Endothelial cell of umbilical vein (primary cell): ENCODE results near the gene PRICKLE4. TPM values are rescaled to one million over a fixed set of nuclear protein-coding genes. Genes with fewer than 3 reads are reported as not detected.

ENCODE experiments used
- BruUV-seq: library from RNA; stranded (reverse); fragments of 400-500 nt; replicated peaks from 2 replicates; lab custom pipeline; 2021; lab: Mats Ljungman, UMichigan
- CTCF ChIA-PET: fragments of 300-600, 350-600 bp; sonication (Branson Sonifier 250); formaldehyde crosslinking; loops from one replicate; lab custom pipeline; 2021; ENCODE audit warnings: antibody characterized with exemption, inconsistent platforms; lab: Charles Lee
- POLR2A ChIA-PET: fragments of 300-600, 350-600 bp; sonication (Branson Sonifier 250); formaldehyde crosslinking; loops from one replicate; lab custom pipeline; 2021; ENCODE audit warnings: antibody characterized with exemption, inconsistent platforms; lab: Charles Lee
- DNase-seq: peaks from one replicate; pipeline ENCODE4 v3.0.0-alpha.2; 2011; ENCODE audit warnings: low read depth, low spot score
- FAIRE-seq: peaks from 2 replicates; lab custom pipeline; 2011; peaks lifted over from hg19 to GRCh38; lab: Jason Lieb, UNC
- H2AFZ ChIP-seq: 2 replicates; pipeline ENCODE4 v1.6.0; 2012; ENCODE audit warnings: low read depth, low read length, control low read depth, inconsistent platforms
- H3K27ac ChIP-seq: 2 replicates; pipeline ENCODE4 v1.5.1; 2011; ENCODE audit warnings: low read depth, mild to moderate bottlenecking, control low read depth, low read length, moderate library complexity; ENCODE audit not compliant: insufficient read depth
- H3K27me3 ChIP-seq, 2 experiments: 2 replicates each; pipeline versions ENCODE4 v1.6.0 to v1.6.1; 2011; ENCODE audit warnings: low read length in 2 of 2, mixed read lengths in 1 of 2; ENCODE audit not compliant: control insufficient read depth in 2 of 2, insufficient read depth in 2 of 2
- H3K36me3 ChIP-seq, 2 experiments: 2 replicates in 1 of 2; 3 replicates in 1 of 2; pipeline ENCODE4 v1.5.1; 2011; ENCODE audit warnings: low read length in 2 of 2, mild to moderate bottlenecking in 1 of 2, moderate library complexity in 1 of 2; ENCODE audit not compliant: control insufficient read depth in 2 of 2, insufficient read depth in 2 of 2; ENCODE audit errors: extremely low read depth in 1 of 2
- H3K4me1 ChIP-seq: 3 replicates; pipeline ENCODE4 v1.5.1; 2011; ENCODE audit warnings: mild to moderate bottlenecking, low read length; ENCODE audit not compliant: control insufficient read depth, insufficient read depth; ENCODE audit errors: extremely low read depth
- H3K4me2 ChIP-seq: 2 replicates; pipeline ENCODE4 v1.6.1; 2011; ENCODE audit warnings: low read length, control low read depth, mixed read lengths; ENCODE audit not compliant: insufficient read depth
- H3K4me3 ChIP-seq, 3 experiments: fragments of 200-600 bp in 1 of 3; sonication (generic), shearing (Covaris generic) in 1 of 3; replicated peaks in 1 of 3; 2 replicates each; pipeline ENCODE4 v1.5.1; 2011 to 2016; ENCODE audit warnings: control low read depth in 3 of 3, low read length in 3 of 3, mild to moderate bottlenecking in 2 of 3, inconsistent platforms in 1 of 3, low read depth in 1 of 3, moderate library complexity in 1 of 3; ENCODE audit not compliant: insufficient read depth in 1 of 3
- H3K79me2 ChIP-seq: 2 replicates; pipeline ENCODE4 v1.6.0; 2012; ENCODE audit warnings: low read length, inconsistent platforms; ENCODE audit not compliant: control insufficient read depth, insufficient read depth
- H3K9ac ChIP-seq: replicated peaks from 2 replicates; pipeline ENCODE3; 2011; ENCODE audit warnings: low read length, control low read depth; ENCODE audit not compliant: insufficient read depth; ENCODE audit errors: extremely low read depth
- H3K9me1 ChIP-seq: replicated peaks from 3 replicates; pipeline ENCODE4 v1.6.0; 2011; ENCODE audit warnings: mild to moderate bottlenecking, low read length; ENCODE audit not compliant: control insufficient read depth, insufficient read depth; ENCODE audit errors: extremely low read depth
- H3K9me3 ChIP-seq: replicated peaks from 2 replicates; pipeline ENCODE4 v1.5.1; 2012; ENCODE audit warnings: low read length, inconsistent platforms; ENCODE audit not compliant: control insufficient read depth, insufficient read depth
- H4K20me1 ChIP-seq: replicated peaks from 2 replicates; pipeline ENCODE3; 2011; ENCODE audit warnings: mild to moderate bottlenecking, low read length; ENCODE audit not compliant: control insufficient read depth, insufficient read depth; ENCODE audit errors: extremely low read depth
- CTCF ChIP-seq, 2 donors: IDR thresholded peaks; 1 replicate in 1 of 2; 2 replicates in 1 of 2; pipeline ENCODE4 v1.5.1; 2011; ENCODE audit warnings: low read length in 2 of 2, mild to moderate bottlenecking in 2 of 2, moderate library complexity in 2 of 2, control low read depth in 1 of 2, inconsistent platforms in 1 of 2, low read depth in 1 of 2; ENCODE audit not compliant: insufficient read depth in 1 of 2; ENCODE audit errors: extremely low read depth in 1 of 2
- EZH2 ChIP-seq: IDR thresholded peaks from 2 replicates; pipeline ENCODE4 v1.6.1; 2012; ENCODE audit warnings: borderline replicate concordance, low read depth, mild to moderate bottlenecking, moderate library complexity, low read length, inconsistent platforms; ENCODE audit not compliant: severe bottlenecking
- FOS ChIP-seq: IDR thresholded peaks from 2 replicates; pipeline ENCODE4 v1.6.1; 2011; ENCODE audit warnings: mild to moderate bottlenecking, low read length, moderate library complexity, borderline replicate concordance; ENCODE audit not compliant: insufficient read depth
- GATA2 ChIP-seq: IDR thresholded peaks from 2 replicates; pipeline ENCODE4 v1.7.0; 2011; ENCODE audit warnings: low read depth, mild to moderate bottlenecking, moderate library complexity, mixed read lengths, low read length; ENCODE audit not compliant: insufficient read length, insufficient read depth
- JUN ChIP-seq: IDR thresholded peaks from 2 replicates; pipeline ENCODE4 v1.6.1; 2011; ENCODE audit warnings: borderline replicate concordance, low read depth; ENCODE audit not compliant: insufficient read length, insufficient read depth
- MAX ChIP-seq: IDR thresholded peaks from 2 replicates; pipeline ENCODE4 v1.6.1; 2011; ENCODE audit not compliant: insufficient read depth, insufficient read length
- MYC ChIP-seq: IDR thresholded peaks from one replicate; pipeline ENCODE4 v1.6.1; 2011; ENCODE audit warnings: mild to moderate bottlenecking, low read depth, low read length
- POLR2A ChIP-seq: IDR thresholded peaks from 2 replicates; pipeline ENCODE4 v1.6.1; 2012; ENCODE audit warnings: low read depth, mild to moderate bottlenecking, control low read depth, low read length
- POLR2AphosphoS5 ChIP-seq: IDR thresholded peaks from 2 replicates; pipeline ENCODE4 v1.6.1; 2012; ENCODE audit warnings: low read depth, mild to moderate bottlenecking, control low read depth, low read length, moderate library complexity; ENCODE audit not compliant: insufficient read depth
- dilution Hi-C: fragments of 300-500 bp; cut with MboI; formaldehyde crosslinking; loops from one replicate; pipeline ENCODE4 v1.15.0; 2019; ENCODE audit warnings: low sequenced_read_pairs; ENCODE audit not compliant: extremely low pct_ligation_motif_present
- intact Hi-C: fragments of 100-400 bp; cut with micrococcal nuclease; formaldehyde crosslinking; loops from one replicate; pipeline ENCODE4 v1.10.0; 2022
- polyA plus RNA-seq, 4 experiments: library from polyadenylated mRNA; depleted of rRNA in 3 of 4; stranded (reverse) in 3 of 4; unstranded in 1 of 4; fragments of >200 nt; gene quantifications; 2 replicates each; pipeline versions ENCODE4 v1.2.1 to v1.2.3, GENCODE V29; 2011 to 2012; ENCODE audit warnings: missing spikeins in 1 of 4
- total RNA-seq: library from RNA; stranded (reverse); gene quantifications from 2 replicates; pipeline ENCODE4 v1.2.3, GENCODE V29; 2021

The PRICKLE4 gene
- total and polyA plus RNA-seq, 2 donors (not counting 3 experiments of a cell fraction or from before 2014, with no cell fraction given) = 1.0 to 3.3 TPM

GRCh38 chr6:41786451-41787218 is 6.1 kb downstream of the PRICKLE4 start:
- POLR2A ChIA-PET = interaction anchor here (1.5 to 2.4 kb wide), 3 partner anchors 10 to 153 kb away, joined by 3 to 7 read pairs (median 4); partner anchors contain the start of genes BYSL and MED20
- CTCF ChIA-PET = interaction anchor here (0.9 to 4.5 kb wide), 30 partner anchors 10 to 419 kb away, joined by 3 to 78 read pairs (median 5); partner anchors contain the start of genes BYSL, CCND3, MED20 and TAF8
- H3K9me3 ChIP-seq = no peaks in the 10 kb centered on the region
- peak overlapping the region; percentile 38 to 97 (median 94) for H3K4me3 ChIP-seq
- DNase-seq (peak; percentile 83), FAIRE-seq (no peak)
- TF ChIP-seq FOS = no peak
- TF ChIP-seq POLR2AphosphoS5 = peak; percentile 68
- TF ChIP-seq CTCF (IDR thresholded peaks at IDR 0.05; ENCODE audit: extremely low read depth in 1 of 2, insufficient read depth in 1 of 2, low read depth in 1 of 2, low read length in 2 of 2) = peak; percentile 65 to 69
- TF ChIP-seq POLR2A = peak; percentile 48
- TF ChIP-seq MAX = no peak
- TF ChIP-seq MYC = no peak
- no peak for TF ChIP-seq JUN
- no peak for TF ChIP-seq EZH2
- TF ChIP-seq GATA2 = no peak
- peak overlapping the region; percentile 71 for H2AFZ ChIP-seq
- no peaks in the 10 kb centered on the region for H3K9me1 ChIP-seq
- no peaks in the 10 kb centered on the region for H4K20me1 ChIP-seq
- peak overlapping the region; percentile 80 for H3K4me2 ChIP-seq
- H3K79me2 ChIP-seq = peaks cover 17% of the 10 kb centered on the region
- dilution Hi-C loops = no loop called here
- peak overlapping the region; percentile 46 for H3K9ac ChIP-seq
- H3K36me3 ChIP-seq = peaks cover 6 to 8% of the 10 kb centered on the region in 2 experiments
- intact Hi-C loops = loop anchor here (1.0 to 2.0 kb wide), 9 partner anchors 39 to 776 kb away; partner anchors contain the start of genes BYSL, MED20, TFEB and USP49
- H3K4me1 ChIP-seq = peaks cover 10% of the 10 kb centered on the region
- no peaks in the 10 kb centered on the region for H3K27me3 ChIP-seq
- no TSS peak for BruUV-seq
- H3K27ac ChIP-seq = peak overlapping the region; percentile 29
